Upper lobe of left lung (tissue), 6 donors: ENCODE results near the gene PAIP2. TPM values are rescaled to one million over a fixed set of nuclear protein-coding genes. Genes with fewer than 3 reads are reported as not detected.

Source experiments
- ATAC-seq, 2 donors: fragments of 200-7000 bp; cut with Tn5 transposase; one replicate each; pipeline ENCODE4 v1.9.1; 2022; ENCODE audit warnings: mild to moderate bottlenecking in 2 of 2, moderate library complexity in 2 of 2; ENCODE audit not compliant: low FRiP score in 2 of 2
- DNase-seq, 2 donors: peaks; one replicate each; pipeline ENCODE4 v3.0.0-alpha.2; 2019 to 2020
- H3K27ac ChIP-seq, 4 donors: fragments of 200-600 bp; sonication (generic); one replicate each; pipeline ENCODE4 v1.5.1; 2016 to 2019
- H3K27me3 ChIP-seq, 4 donors: fragments of 200-600 bp; sonication (generic); one replicate each; pipeline ENCODE4 v1.5.1; 2017 to 2019
- H3K36me3 ChIP-seq, 4 donors: fragments of 200-600 bp; sonication (generic); one replicate each; pipeline ENCODE4 v1.5.1; 2016 to 2019
- H3K4me1 ChIP-seq, 4 donors: fragments of 200-600 bp; sonication (generic); one replicate each; pipeline ENCODE4 v1.5.1; 2018 to 2019
- H3K4me3 ChIP-seq, 4 donors: fragments of 200-600 bp; sonication (generic); one replicate each; pipeline ENCODE4 v1.5.1; 2017 to 2019; ENCODE audit warnings: mild to moderate bottlenecking in 2 of 4, moderate library complexity in 1 of 4
- H3K9me3 ChIP-seq, 4 donors: fragments of 200-600 bp; sonication (generic); one replicate each; pipeline ENCODE4 v1.5.1; 2018 to 2019
- EP300 ChIP-seq, 4 donors: sonication (generic); formaldehyde crosslinking; IDR thresholded peaks; one replicate each; pipeline ENCODE4 v1.5.1; 2017; ENCODE audit warnings: antibody characterized with exemption in 4 of 4, control low read depth in 2 of 4
- POLR2A ChIP-seq, 4 donors: fragments of 450-650 bp; IDR thresholded peaks; one replicate each; pipeline ENCODE4 v1.5.1; 2016 to 2017; ENCODE audit warnings: antibody characterized with exemption in 4 of 4, mild to moderate bottlenecking in 2 of 4
- POLR2AphosphoS5 ChIP-seq, 2 donors: sonication (generic); formaldehyde crosslinking; IDR thresholded peaks; one replicate each; pipeline ENCODE4 v1.5.1; 2017; ENCODE audit warnings: antibody characterized with exemption in 2 of 2
- WGBS, 2 donors: methylation state at CpG; one replicate each; pipeline ENCODE4 v1.1.5; 2017 to 2018; 5-methylcytosine and 5-hydroxymethylcytosine counted together
- total RNA-seq, 6 donors: library from RNA; depleted of rRNA in 4 of 6; stranded (reverse); fragments of >200 nt in 4 of 6; gene quantifications; one replicate each; pipeline versions ENCODE4 v1.1.0 to v1.2.1, GENCODE V29; 2016 to 2021
- TF ChIP-seq, protein P1 (sequence below), 6 experiments: fragments of 450-650 bp in 4 of 6; fragments of 200-600 bp in 2 of 6; sonication (generic) in 2 of 6; IDR thresholded peaks; one replicate each; pipeline ENCODE4 v1.5.1; 2016 to 2019; ENCODE audit warnings: antibody characterized with exemption in 6 of 6
- donor health status: DM: no; HTN: no; CAD: no; lungs with moderate emphysema.
- donor health status: DM: no; HTN: yes; CAD: no; lungs with severe emphysema.

Gene PAIP2
- total RNA-seq, 6 donors from 2014 or later, result 36.7 to 103 (median 67.8) TPM

DNA sequence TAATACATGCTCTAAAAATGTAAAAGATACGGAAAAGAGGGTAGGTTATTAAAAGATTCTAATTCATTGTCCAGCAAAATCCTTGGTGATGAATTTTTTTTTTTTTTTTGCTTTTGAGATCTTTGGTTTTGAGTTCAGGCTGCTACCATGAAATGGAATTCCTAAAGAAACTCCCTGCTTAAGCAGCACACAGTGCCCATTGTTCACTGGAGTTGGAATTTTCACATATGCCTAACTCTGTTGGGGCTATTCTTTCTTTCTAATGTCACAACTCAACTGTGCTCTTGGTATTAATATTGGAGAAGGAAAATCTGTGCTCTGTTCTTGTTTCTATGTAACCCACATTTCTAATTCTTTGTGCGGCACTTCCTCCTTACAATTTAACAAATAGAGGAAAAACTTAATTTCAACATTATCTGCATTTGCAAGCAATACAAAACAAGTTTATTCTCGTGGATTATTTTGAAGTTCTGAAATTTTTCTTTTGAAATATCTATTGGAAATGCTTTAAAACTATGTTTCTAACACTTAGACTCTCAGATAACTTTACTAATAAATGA lies 26.5 kb upstream of the PAIP2 start:
- Histone ChIP-seq H3K27ac (no peak overlapping the region), H3K9me3 (no peaks in the 10 kb centered on the region), H3K4me3 (no peak overlapping the region), H3K27me3 (no peaks in the 10 kb centered on the region), H3K36me3 (peaks cover 28 to 56% (median 39%) of the 10 kb centered on the region in 4 donors), H3K4me1 (peaks cover 12 to 41% (median 20%) of the 10 kb centered on the region in 4 donors)
- DNase-seq (no peak), ATAC-seq (no peak)
- TF ChIP-seq POLR2A (IDR thresholded peaks at IDR 0.05) (no peak), POLR2AphosphoS5 (IDR thresholded peaks at IDR 0.05) (no peak), EP300 (IDR thresholded peaks at IDR 0.05) (no peak)
- TF ChIP-seq, protein P1, sequence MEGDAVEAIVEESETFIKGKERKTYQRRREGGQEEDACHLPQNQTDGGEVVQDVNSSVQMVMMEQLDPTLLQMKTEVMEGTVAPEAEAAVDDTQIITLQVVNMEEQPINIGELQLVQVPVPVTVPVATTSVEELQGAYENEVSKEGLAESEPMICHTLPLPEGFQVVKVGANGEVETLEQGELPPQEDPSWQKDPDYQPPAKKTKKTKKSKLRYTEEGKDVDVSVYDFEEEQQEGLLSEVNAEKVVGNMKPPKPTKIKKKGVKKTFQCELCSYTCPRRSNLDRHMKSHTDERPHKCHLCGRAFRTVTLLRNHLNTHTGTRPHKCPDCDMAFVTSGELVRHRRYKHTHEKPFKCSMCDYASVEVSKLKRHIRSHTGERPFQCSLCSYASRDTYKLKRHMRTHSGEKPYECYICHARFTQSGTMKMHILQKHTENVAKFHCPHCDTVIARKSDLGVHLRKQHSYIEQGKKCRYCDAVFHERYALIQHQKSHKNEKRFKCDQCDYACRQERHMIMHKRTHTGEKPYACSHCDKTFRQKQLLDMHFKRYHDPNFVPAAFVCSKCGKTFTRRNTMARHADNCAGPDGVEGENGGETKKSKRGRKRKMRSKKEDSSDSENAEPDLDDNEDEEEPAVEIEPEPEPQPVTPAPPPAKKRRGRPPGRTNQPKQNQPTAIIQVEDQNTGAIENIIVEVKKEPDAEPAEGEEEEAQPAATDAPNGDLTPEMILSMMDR (IDR thresholded peaks at IDR 0.05), result no peak
- 78 to 81% methylated on average over 3 of the region's 3 CpGs for WGBS, 2 donors

DNA sequence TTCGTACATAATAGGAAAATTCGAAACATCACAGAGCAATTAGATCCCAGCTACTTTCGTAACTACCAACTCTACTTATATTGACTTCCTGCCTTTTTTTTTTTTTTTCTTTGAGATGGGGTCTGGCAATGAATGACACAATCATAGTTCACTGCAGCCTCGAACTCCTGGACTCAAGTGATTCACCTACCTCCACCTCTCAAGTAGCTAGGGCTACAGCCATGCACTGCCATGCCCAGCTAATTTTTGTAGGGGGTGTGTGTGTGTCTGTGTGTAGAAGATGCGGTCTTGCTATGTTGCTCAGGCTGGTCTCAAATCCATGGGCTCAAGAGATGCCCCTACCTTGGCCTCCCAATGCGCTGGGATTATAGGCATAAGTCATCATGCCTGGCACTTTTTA lies 5.8 kb upstream of the PAIP2 start:
- whole genome bisulfite sequencing, 2 donors, result 66 to 75% methylated on average over 6 of the region's 6 CpGs
- H3K36me3 ChIP-seq, result peaks cover 2 to 27% (median 5%) of the 10 kb centered on the region in 4 donors
- peaks cover 1 to 3% (median 2%) of the 10 kb centered on the region in 4 donors for H3K4me1 ChIP-seq
- DNase-seq (no peak), ATAC-seq (no peak)
- no peaks in the 10 kb centered on the region for H3K9me3 ChIP-seq
- H3K4me3 ChIP-seq, result no peak overlapping the region
- no peaks in the 10 kb centered on the region for H3K27me3 ChIP-seq
- peak overlapping the region in 1 of 4 donors; percentile 34 for H3K27ac ChIP-seq
- TF ChIP-seq POLR2A (IDR thresholded peaks at IDR 0.05), result no peak
- TF ChIP-seq, protein P1 (IDR thresholded peaks at IDR 0.05), result no peak
- TF ChIP-seq EP300 (IDR thresholded peaks at IDR 0.05), result no peak
- TF ChIP-seq POLR2AphosphoS5 (IDR thresholded peaks at IDR 0.05), result no peak

DNA sequence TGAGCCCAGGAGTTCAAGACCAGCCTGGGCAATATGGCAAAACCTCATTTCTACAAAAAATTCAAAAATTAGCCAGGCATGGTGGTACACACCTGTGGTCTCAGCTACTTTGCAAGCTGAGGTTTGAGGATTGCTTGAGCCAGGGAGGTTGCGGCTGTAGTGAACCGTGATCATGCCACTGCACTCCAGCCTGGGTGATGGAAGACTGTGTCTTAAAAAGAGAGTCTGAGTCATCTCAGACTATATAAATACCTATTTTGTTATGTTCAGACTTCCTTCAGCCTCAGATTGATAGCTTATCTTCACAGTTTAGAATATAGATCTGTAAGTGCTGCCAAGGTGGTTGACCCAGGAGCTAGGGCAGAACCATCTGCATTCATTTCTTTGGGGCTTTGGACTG lies 1.6 kb upstream of the PAIP2 start:
- no peak for ATAC-seq
- H3K9me3 ChIP-seq, result no peaks in the 10 kb centered on the region
- DNase-seq, result no peak
- no peak overlapping the region for H3K27ac ChIP-seq
- TF ChIP-seq EP300 (IDR thresholded peaks at IDR 0.05) (no peak), POLR2AphosphoS5 (IDR thresholded peaks at IDR 0.05) (no peak), POLR2A (IDR thresholded peaks at IDR 0.05) (no peak)
- TF ChIP-seq, protein P1 (IDR thresholded peaks at IDR 0.05), result no peak
- peaks cover 27 to 34% (median 31%) of the 10 kb centered on the region in 4 donors for H3K4me1 ChIP-seq
- no peak overlapping the region for H3K4me3 ChIP-seq
- H3K36me3 ChIP-seq, result no peaks in the 10 kb centered on the region
- 84 to 86% methylated on average over 2 of the region's 2 CpGs for WGBS, 2 donors
- H3K27me3 ChIP-seq, result no peaks in the 10 kb centered on the region

- peaks cover 0 to 3% (median 0%) of the 10 kb centered on the region in 4 donors for H3K36me3 ChIP-seq
- no peak for DNase-seq
- TF ChIP-seq POLR2A (IDR thresholded peaks at IDR 0.05) (no peak), EP300 (IDR thresholded peaks at IDR 0.05) (no peak), POLR2AphosphoS5 (IDR thresholded peaks at IDR 0.05) (no peak)
- TF ChIP-seq, protein P1 (IDR thresholded peaks at IDR 0.05), result no peak
- 2% methylated on average over 10 to 17 of the region's 17 CpGs for WGBS, 2 donors
- peaks cover 27 to 38% (median 33%) of the 10 kb centered on the region in 4 donors for H3K4me1 ChIP-seq
- peak overlapping the region in 3 of 4 donors; percentile 98 for H3K27ac ChIP-seq
- H3K27me3 ChIP-seq, result no peaks in the 10 kb centered on the region
- no peaks in the 10 kb centered on the region for H3K9me3 ChIP-seq
- peak overlapping the region in 3 of 4 donors; percentile 71 to 89 (median 88) for H3K4me3 ChIP-seq
- no peak for ATAC-seq
Observed at GRCh38 chr5:139341187-139341688, 416 bp upstream of the PAIP2 start.

DNA sequence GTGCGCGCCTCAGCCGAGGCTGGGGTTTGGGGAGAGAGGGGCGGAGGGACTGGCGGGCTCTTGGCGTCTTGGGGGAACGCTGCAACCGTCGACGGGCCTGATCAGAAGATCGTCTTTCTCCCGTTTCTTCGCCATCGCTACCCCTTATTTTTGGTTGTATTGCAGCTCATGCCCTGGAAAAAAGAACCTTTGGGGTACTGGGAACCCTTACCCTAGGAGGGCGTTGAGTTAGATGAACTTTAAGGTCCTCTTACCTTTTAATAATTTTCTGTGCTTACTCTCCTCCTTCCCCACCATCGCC lies 719 bp downstream of the PAIP2 start:
- peaks cover 27 to 38% (median 34%) of the 10 kb centered on the region in 4 donors for H3K4me1 ChIP-seq
- WGBS, 2 donors, result 1% methylated on average over 12 to 16 of the region's 16 CpGs
- peak overlapping the region; percentile 71 to 89 (median 82) for H3K4me3 ChIP-seq
- H3K36me3 ChIP-seq, result peaks cover 0 to 7% (median 0%) of the 10 kb centered on the region in 4 donors
- peak overlapping the region; percentile 98 to 99 (median 98) for H3K27ac ChIP-seq
- no peak for TF ChIP-seq POLR2AphosphoS5 (IDR thresholded peaks at IDR 0.05)
- TF ChIP-seq, protein P1 (IDR thresholded peaks at IDR 0.05), result no peak
- no peak for TF ChIP-seq EP300 (IDR thresholded peaks at IDR 0.05)
- TF ChIP-seq POLR2A (IDR thresholded peaks at IDR 0.05), result no peak
- no peaks in the 10 kb centered on the region for H3K9me3 ChIP-seq
- no peak for ATAC-seq
- DNase-seq, result peak in 1 of 2 donors; percentile 93
- no peaks in the 10 kb centered on the region for H3K27me3 ChIP-seq
